BJ (cell line): Measurements from ENCODE around the gene KRTAP9-9. TPM values are rescaled to one million over a fixed set of nuclear protein-coding genes. Genes with fewer than 3 reads are reported as not detected.
"Not testable (repeated sequence)": the region's sequence is repeated elsewhere in the genome, so short reads cannot be mapped to it uniquely, and the experiment has no call there.

Experiments used
- CTCF ChIA-PET: fragments of 350-600 bp; formaldehyde crosslinking; extraction: SDS; loops from one replicate; lab custom pipeline; 2021; ENCODE audit warnings: antibody characterized with exemption, inconsistent platforms; lab: Yijun Ruan, JAX
- POLR2A ChIA-PET: fragments of 300-600 bp; sonication (Branson Sonifier 250); formaldehyde crosslinking; extraction: SDS; loops from one replicate; lab custom pipeline; 2021; ENCODE audit warnings: antibody characterized with exemption; lab: Charles Lee
- DNase-seq: peaks from one replicate; pipeline ENCODE4 v3.0.0-alpha.2; 2011; ENCODE audit warnings: low read depth
- H3K27me3 ChIP-seq: 2 replicates; pipeline ENCODE4 v1.6.0; 2011; ENCODE audit warnings: low read length; ENCODE audit not compliant: control insufficient read depth, insufficient read depth
- H3K36me3 ChIP-seq: 2 replicates; pipeline ENCODE4 v1.5.1; 2011; ENCODE audit warnings: low read length; ENCODE audit not compliant: control insufficient read depth, insufficient read depth
- H3K4me3 ChIP-seq: 2 replicates; pipeline ENCODE4 v1.5.1; 2011; ENCODE audit warnings: low read depth, mild to moderate bottlenecking, control low read depth, low read length
- CTCF ChIP-seq: IDR thresholded peaks from 2 replicates; pipeline ENCODE4 v1.5.1; 2011; ENCODE audit warnings: low read depth, mild to moderate bottlenecking, control low read depth, inconsistent platforms, low read length, moderate library complexity; ENCODE audit not compliant: insufficient read depth
- polyA plus RNA-seq: library from polyadenylated mRNA; depleted of rRNA; stranded (reverse); fragments of >200 nt; gene quantifications from 2 replicates; pipeline ENCODE4 v1.2.3, GENCODE V29; 2011

KRTAP9-9 gene
- polyA plus RNA-seq, 1 experiment = not detected

- H3K27me3 ChIP-seq, H3K4me3 ChIP-seq, H3K36me3 ChIP-seq, DNase-seq, POLR2A ChIA-PET: not testable (repeated sequence)
- CTCF ChIA-PET = interaction anchor here (1.0 kb wide), 1 partner anchor 14 kb away, joined by 3 read pairs; no protein-coding TSS in a partner anchor
Measured at GRCh38 chr17:41249637-41250240, 5.4 kb upstream of the KRTAP9-9 start, which contains the start of gene KRTAP9-4. Gene KRTAP9-4 (plus strand): TSS chr17:41249687. CDS start chr17:41249721, 34 bp downstream.

DNA sequence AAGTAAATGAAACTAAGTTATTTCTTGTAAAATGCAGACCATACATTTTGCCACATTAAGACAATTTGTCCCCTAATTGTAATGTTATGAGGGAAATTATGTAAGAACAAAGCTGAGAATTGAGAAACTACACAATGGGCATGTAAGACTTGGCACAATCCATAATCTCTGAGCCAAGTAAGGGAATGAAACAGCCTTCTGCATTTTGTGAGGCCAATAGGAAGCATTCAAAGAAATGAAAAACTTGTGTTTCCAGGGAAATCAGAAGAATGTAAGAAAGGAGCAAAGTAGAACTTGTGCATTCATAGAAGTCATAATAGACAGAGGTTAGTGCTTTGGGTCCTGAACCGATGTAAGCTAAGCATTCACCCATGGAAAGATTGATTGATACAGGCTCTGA lies 3.9 kb upstream of the KRTAP9-9 start:
- ChIA-PET POLR2A (no interaction called here), CTCF (no interaction called here)
- no peaks in the 10 kb centered on the region for H3K36me3 ChIP-seq
- H3K4me3 ChIP-seq = no peak overlapping the region
- no peaks in the 10 kb centered on the region for H3K27me3 ChIP-seq
- DNase-seq = no peak
- TF ChIP-seq CTCF = no peak

- H3K4me3 ChIP-seq = no peak overlapping the region
- DNase-seq = no peak
- TF ChIP-seq CTCF = no peak
- ChIA-PET CTCF (no interaction called here), POLR2A (no interaction called here)
- no peaks in the 10 kb centered on the region for H3K36me3 ChIP-seq
- H3K27me3 ChIP-seq = no peaks in the 10 kb centered on the region
Measured at GRCh38 chr17:41254861-41255260, 323 bp upstream of the KRTAP9-9 start.

DNA sequence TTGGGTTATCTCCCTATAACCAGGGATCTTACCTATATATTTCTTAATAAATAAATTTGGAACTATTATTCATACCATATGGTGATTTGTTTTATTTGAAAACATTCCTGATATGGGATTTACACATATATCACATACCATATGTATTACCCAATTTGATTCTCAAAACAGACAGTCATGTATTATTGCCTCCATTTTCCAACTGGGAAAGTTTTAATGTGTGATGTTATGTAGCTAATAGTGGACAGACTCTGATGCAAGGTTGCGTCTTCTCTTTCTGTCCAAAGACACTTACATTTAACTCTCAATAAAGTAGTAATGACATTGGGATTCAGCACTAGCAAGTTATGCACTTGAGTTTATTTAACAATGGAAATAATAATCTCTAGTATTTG lies 1.1 kb downstream of the KRTAP9-9 start:
- Histone ChIP-seq H3K4me3 (no peak overlapping the region), H3K36me3 (no peaks in the 10 kb centered on the region), H3K27me3 (no peaks in the 10 kb centered on the region)
- POLR2A ChIA-PET = interaction anchor here (0.5 to 0.7 kb wide), 2 partner anchors 193 to 304 kb away, joined by 3 to 8 read pairs; no protein-coding TSS in a partner anchor
- CTCF ChIA-PET = no interaction called here
- no peak for DNase-seq
- TF ChIP-seq CTCF = no peak

GRCh38 chr17:41258406-41258805 lies 3.2 kb downstream of the KRTAP9-9 start:
- no peak for DNase-seq
- POLR2A ChIA-PET = no interaction called here
- CTCF ChIA-PET = no interaction called here

More at GRCh38 chr17:41258406-41258805, 3.2 kb downstream of the KRTAP9-9 start:
- H3K36me3 ChIP-seq = no peaks in the 10 kb centered on the region
- H3K27me3 ChIP-seq = no peaks in the 10 kb centered on the region
- no peak for TF ChIP-seq CTCF
- no peak overlapping the region for H3K4me3 ChIP-seq
